Subcutaneous abdominal adipose tissue (tissue), 5 donors: ENCODE measurements around the gene FAF1.
"Not testable (repeated sequence)": the region's sequence is repeated elsewhere in the genome, so short reads cannot be mapped to it uniquely, and the experiment has no call there.

Experiments
- H3K27ac ChIP-seq: one replicate; pipeline ENCODE4 v1.7.0; 2013; ENCODE audit warnings: low read depth, mild to moderate bottlenecking, inconsistent platforms, low read length, moderate library complexity
- H3K27me3 ChIP-seq, 5 donors: one replicate each; pipeline ENCODE4 v1.7.0; 2013; ENCODE audit warnings: low read length in 5 of 5, inconsistent platforms in 1 of 5; ENCODE audit not compliant: control insufficient read depth in 5 of 5, insufficient read depth in 4 of 5
- H3K36me3 ChIP-seq, 5 donors: one replicate each; pipeline ENCODE4 v1.7.0; 2013; ENCODE audit warnings: low read length in 5 of 5; ENCODE audit not compliant: control insufficient read depth in 5 of 5, insufficient read depth in 5 of 5
- H3K4me1 ChIP-seq, 5 donors: one replicate each; pipeline ENCODE4 v1.7.0; 2013; ENCODE audit warnings: low read length in 5 of 5, mild to moderate bottlenecking in 3 of 5, moderate library complexity in 1 of 5; ENCODE audit not compliant: control insufficient read depth in 5 of 5, insufficient read depth in 5 of 5
- H3K4me3 ChIP-seq, 5 donors: one replicate each; pipeline ENCODE4 v1.7.0; 2013; ENCODE audit warnings: low read length in 5 of 5, low read depth in 1 of 5
- H3K9ac ChIP-seq, 5 donors: one replicate each; pipeline ENCODE4 v1.7.0; 2013; ENCODE audit warnings: low read length in 5 of 5, mild to moderate bottlenecking in 4 of 5, moderate library complexity in 3 of 5
- H3K9me3 ChIP-seq, 5 donors: one replicate each; pipeline ENCODE4 v1.7.0; 2013; ENCODE audit warnings: low read length in 5 of 5; ENCODE audit not compliant: control insufficient read depth in 5 of 5
- donor health status: healthy.
- donor health status: healthy.
- donor health status: healthy.
- donor health status: healthy.
- donor health status: healthy.

FAF1 gene

GRCh38 chr1:50826792-50827191, 133.3 kb downstream of the FAF1 start:
- H3K9ac ChIP-seq, H3K9me3 ChIP-seq, H3K27ac ChIP-seq, H3K36me3 ChIP-seq, H3K27me3 ChIP-seq, H3K4me3 ChIP-seq: not testable (repeated sequence)
- H3K4me1 ChIP-seq, result peaks cover 0 to 20% (median 11%) of the 10 kb centered on the region in 5 donors

- Histone ChIP-seq H3K27me3 (no peaks in the 10 kb centered on the region), H3K4me1 (no peaks in the 10 kb centered on the region), H3K9ac (no peak overlapping the region), H3K9me3 (no peaks in the 10 kb centered on the region), H3K36me3 (no peaks in the 10 kb centered on the region), H3K4me3 (no peak overlapping the region), H3K27ac (no peak overlapping the region)
These were observed 137.9 kb downstream of the FAF1 start for GRCh38 chr1:50822035-50822776.

- H3K36me3 ChIP-seq, result no peaks in the 10 kb centered on the region
- no peaks in the 10 kb centered on the region for H3K27me3 ChIP-seq
- H3K4me3 ChIP-seq, result no peak overlapping the region
- no peaks in the 10 kb centered on the region for H3K9me3 ChIP-seq
- no peaks in the 10 kb centered on the region for H3K4me1 ChIP-seq
- H3K9ac ChIP-seq, result no peak overlapping the region
- H3K27ac ChIP-seq, result no peak overlapping the region
These were observed 139.5 kb downstream of the FAF1 start for GRCh38 chr1:50820545-50820944.

GRCh38 chr1:50812346-50812745, 147.7 kb downstream of the FAF1 start:
- H3K4me1 ChIP-seq, result no peaks in the 10 kb centered on the region

GRCh38 chr1:50808296-50808695, 151.8 kb downstream of the FAF1 start:
- no peak overlapping the region for H3K9ac ChIP-seq
- H3K4me3 ChIP-seq, result no peak overlapping the region
- H3K27me3 ChIP-seq, result no peaks in the 10 kb centered on the region
- H3K36me3 ChIP-seq, result no peaks in the 10 kb centered on the region
- no peak overlapping the region for H3K27ac ChIP-seq
- peaks cover 0 to 12% (median 4%) of the 10 kb centered on the region in 5 donors for H3K9me3 ChIP-seq
- H3K4me1 ChIP-seq, result no peaks in the 10 kb centered on the region

More at GRCh38 chr1:50812346-50812745, 147.7 kb downstream of the FAF1 start:
- Histone ChIP-seq H3K36me3 (no peaks in the 10 kb centered on the region), H3K27ac (no peak overlapping the region), H3K9me3 (peaks cover 0 to 11% (median 4%) of the 10 kb centered on the region in 5 donors), H3K9ac (no peak overlapping the region), H3K27me3 (no peaks in the 10 kb centered on the region), H3K4me3 (no peak overlapping the region)

- Histone ChIP-seq H3K36me3 (peaks cover 0 to 2% (median 0%) of the 10 kb centered on the region in 5 donors), H3K9ac (no peak overlapping the region), H3K4me1 (peaks cover 0 to 5% (median 0%) of the 10 kb centered on the region in 5 donors), H3K27me3 (no peaks in the 10 kb centered on the region), H3K27ac (no peak overlapping the region), H3K9me3 (no peaks in the 10 kb centered on the region), H3K4me3 (no peak overlapping the region)
These were observed 163.8 kb downstream of the FAF1 start for GRCh38 chr1:50796272-50796671.

- H3K9ac ChIP-seq, result no peak overlapping the region
- H3K9me3 ChIP-seq, result no peaks in the 10 kb centered on the region
- no peaks in the 10 kb centered on the region for H3K36me3 ChIP-seq
- no peak overlapping the region for H3K4me3 ChIP-seq
- no peaks in the 10 kb centered on the region for H3K27me3 ChIP-seq
- peaks cover 0 to 5% (median 0%) of the 10 kb centered on the region in 5 donors for H3K4me1 ChIP-seq
- H3K27ac ChIP-seq, result no peak overlapping the region
These were observed 166.5 kb downstream of the FAF1 start for GRCh38 chr1:50793521-50793920.

GRCh38 chr1:50787266-50787665, 172.8 kb downstream of the FAF1 start:
- peaks cover 0 to 12% (median 8%) of the 10 kb centered on the region in 5 donors for H3K36me3 ChIP-seq
- no peak overlapping the region for H3K27ac ChIP-seq
- no peaks in the 10 kb centered on the region for H3K9me3 ChIP-seq
- H3K27me3 ChIP-seq, result no peaks in the 10 kb centered on the region
- no peak overlapping the region for H3K9ac ChIP-seq
- H3K4me1 ChIP-seq, result no peaks in the 10 kb centered on the region
- H3K4me3 ChIP-seq, result no peak overlapping the region

- peak overlapping the region in 2 of 5 donors; percentile 28 to 35 for H3K9ac ChIP-seq
- no peak overlapping the region for H3K27ac ChIP-seq
- peaks cover 6 to 22% (median 20%) of the 10 kb centered on the region in 5 donors for H3K36me3 ChIP-seq
- no peaks in the 10 kb centered on the region for H3K27me3 ChIP-seq
- H3K9me3 ChIP-seq, result no peaks in the 10 kb centered on the region
- peaks cover 0 to 1% (median 0%) of the 10 kb centered on the region in 5 donors for H3K4me1 ChIP-seq
- peak overlapping the region; percentile 30 to 64 (median 41) for H3K4me3 ChIP-seq
These were observed 176.8 kb downstream of the FAF1 start for GRCh38 chr1:50783286-50783685.

- no peak overlapping the region for H3K4me3 ChIP-seq
- no peak overlapping the region for H3K27ac ChIP-seq
- peaks cover 6 to 14% (median 8%) of the 10 kb centered on the region in 5 donors for H3K36me3 ChIP-seq
- H3K9me3 ChIP-seq, result no peaks in the 10 kb centered on the region
- H3K27me3 ChIP-seq, result no peaks in the 10 kb centered on the region
- no peak overlapping the region for H3K9ac ChIP-seq
- H3K4me1 ChIP-seq, result peaks cover 0 to 1% (median 0%) of the 10 kb centered on the region in 5 donors
These were observed 179.3 kb downstream of the FAF1 start for GRCh38 chr1:50780797-50781196.
